ENCODE measurements around the gene CCDC13.

DNA sequence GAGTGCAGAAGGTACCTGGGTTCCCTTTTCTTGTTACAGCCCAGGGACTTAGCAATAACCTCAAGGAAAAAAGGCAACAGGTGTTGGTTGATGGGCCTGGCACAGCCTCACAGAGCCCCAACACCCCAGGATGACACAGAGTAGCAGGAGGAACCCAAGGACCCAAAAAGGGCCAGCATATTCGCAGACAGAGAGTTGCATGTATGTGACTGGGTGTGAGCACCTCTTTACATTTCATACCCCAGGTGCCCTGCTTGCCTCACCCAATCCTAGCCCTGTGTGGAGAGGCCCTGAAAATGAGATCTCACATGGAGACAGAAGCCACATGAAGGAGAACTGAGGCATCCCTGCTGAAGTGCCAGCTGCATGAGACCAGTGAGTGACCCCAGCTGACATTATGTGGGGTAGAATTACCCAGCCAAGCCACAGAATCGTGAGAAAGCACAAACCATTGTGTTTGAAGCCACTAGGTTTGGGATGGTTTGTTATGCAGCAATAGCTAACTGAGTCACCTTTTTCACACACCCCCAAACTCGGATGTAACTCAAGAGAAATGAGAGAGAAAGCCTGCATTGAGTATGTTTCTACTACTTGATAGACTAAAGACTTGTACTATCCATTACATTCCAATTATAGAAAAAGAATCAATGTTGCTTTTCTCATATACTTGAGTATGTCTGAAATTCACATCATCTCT, 44.2 kb downstream of the CCDC13 start:
- TF ChIP-seq, protein P1, sequence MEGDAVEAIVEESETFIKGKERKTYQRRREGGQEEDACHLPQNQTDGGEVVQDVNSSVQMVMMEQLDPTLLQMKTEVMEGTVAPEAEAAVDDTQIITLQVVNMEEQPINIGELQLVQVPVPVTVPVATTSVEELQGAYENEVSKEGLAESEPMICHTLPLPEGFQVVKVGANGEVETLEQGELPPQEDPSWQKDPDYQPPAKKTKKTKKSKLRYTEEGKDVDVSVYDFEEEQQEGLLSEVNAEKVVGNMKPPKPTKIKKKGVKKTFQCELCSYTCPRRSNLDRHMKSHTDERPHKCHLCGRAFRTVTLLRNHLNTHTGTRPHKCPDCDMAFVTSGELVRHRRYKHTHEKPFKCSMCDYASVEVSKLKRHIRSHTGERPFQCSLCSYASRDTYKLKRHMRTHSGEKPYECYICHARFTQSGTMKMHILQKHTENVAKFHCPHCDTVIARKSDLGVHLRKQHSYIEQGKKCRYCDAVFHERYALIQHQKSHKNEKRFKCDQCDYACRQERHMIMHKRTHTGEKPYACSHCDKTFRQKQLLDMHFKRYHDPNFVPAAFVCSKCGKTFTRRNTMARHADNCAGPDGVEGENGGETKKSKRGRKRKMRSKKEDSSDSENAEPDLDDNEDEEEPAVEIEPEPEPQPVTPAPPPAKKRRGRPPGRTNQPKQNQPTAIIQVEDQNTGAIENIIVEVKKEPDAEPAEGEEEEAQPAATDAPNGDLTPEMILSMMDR (conservative IDR thresholded peaks at IDR 0.05 in 1 of 2, IDR thresholded peaks at IDR 0.05 in 1 of 2; ENCODE audit: low read depth in 1 of 2, low read length in 2 of 2), result no peak
- no peak for TF ChIP-seq EZH2 (IDR thresholded peaks at IDR 0.05; ENCODE audit: low read length, missing control alignments)
